Left kidney (tissue), 2 donors: ENCODE measurements around the gene RRP1B. TPM values are rescaled to one million over a fixed set of nuclear protein-coding genes. Genes with fewer than 3 reads are reported as not detected.
A peak's percentile ranks its signal among the peaks of the same experiment; 100 is the strongest.
"Not testable (repeated sequence)": the region's sequence is repeated elsewhere in the genome, so short reads cannot be mapped to it uniquely, and the experiment has no call there.

ENCODE experiments used
- DNase-seq: peaks from one replicate; pipeline ENCODE4 v3.0.0-alpha.2; 2013
- polyA plus RNA-seq: library from polyadenylated mRNA; unstranded; fragments of 120-200 nt; gene quantifications from one replicate; pipeline ENCODE4 v1.2.1, GENCODE V29; 2013; ENCODE audit not compliant: insufficient read length

Gene RRP1B
- polyA plus RNA-seq, 1 donor, result 33.7 TPM

DNA sequence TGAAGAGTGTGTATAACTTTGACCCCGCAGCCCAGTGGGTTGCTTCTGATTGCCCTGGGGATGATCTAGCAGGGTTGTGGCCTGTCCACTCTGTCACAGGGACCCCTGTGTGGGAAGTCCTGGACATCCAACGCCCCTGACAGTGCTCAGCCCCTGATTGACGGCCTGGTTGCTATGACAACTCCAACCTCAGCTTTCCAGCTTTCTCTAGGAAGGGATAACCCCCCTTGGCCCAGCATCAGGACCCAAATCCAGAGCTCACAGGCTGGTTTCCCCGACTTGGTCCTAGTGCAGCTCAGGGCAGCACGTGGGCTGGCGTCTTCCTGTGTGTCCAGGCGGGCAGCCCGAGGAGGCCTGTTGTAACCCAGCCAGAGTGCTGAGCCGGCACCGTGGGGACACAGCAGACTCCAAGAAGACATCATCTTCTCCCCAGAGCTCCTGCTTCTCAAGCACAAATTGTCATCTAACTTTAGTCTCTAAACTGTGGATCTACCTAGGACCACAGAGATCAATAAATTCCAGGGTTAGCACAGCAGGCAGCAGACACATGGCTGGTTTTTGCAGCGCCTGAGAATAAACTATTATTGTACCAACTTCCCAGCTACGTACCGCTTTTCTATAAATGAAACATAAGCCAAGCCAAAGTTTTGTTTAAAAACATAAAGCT lies 40.7 kb downstream of the RRP1B start:
- DNase-seq, result no peak

DNA sequence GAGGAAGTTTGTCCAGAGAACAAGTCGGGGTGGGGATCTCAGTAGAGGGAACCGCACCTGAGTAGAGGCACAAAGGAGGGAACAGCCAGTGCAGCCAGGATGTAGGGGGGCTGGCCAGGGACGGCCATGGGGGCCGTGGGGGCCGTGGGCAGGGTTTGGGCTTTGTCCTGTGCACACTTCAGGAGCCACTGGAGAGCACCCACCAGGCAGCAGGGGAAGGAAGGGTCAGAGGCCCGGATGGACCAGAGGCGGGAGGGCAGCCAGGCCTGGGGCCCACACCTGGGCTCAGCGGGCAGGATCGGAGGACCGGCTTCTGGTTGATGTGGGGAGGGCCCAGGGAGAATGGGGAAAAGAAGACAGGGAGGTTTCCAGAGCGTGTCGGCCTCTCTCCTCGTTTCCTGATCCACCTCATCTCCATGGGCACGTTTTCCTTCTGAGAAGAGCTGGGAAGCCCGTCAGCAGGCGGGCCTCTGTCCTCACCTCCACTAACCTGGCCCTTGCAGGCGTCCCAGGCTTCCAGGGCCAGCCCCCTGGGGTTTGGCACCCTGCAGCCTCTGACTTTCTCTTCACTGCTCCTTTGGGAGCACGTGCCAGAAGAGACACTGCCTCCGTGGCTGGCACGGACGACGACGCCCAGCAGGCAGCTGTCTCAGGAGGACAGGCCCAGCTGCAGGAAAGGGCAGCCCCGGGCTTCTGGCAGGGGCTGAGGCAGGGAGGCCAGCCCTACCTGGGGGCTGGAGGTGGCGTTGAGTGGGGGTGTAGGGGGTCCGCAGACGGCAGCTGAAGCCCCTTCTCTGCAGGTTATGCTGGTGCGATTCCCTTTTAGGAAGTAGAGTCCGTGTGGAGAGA lies 42.8 kb downstream of the RRP1B start:
- DNase-seq, result no peak

DNA sequence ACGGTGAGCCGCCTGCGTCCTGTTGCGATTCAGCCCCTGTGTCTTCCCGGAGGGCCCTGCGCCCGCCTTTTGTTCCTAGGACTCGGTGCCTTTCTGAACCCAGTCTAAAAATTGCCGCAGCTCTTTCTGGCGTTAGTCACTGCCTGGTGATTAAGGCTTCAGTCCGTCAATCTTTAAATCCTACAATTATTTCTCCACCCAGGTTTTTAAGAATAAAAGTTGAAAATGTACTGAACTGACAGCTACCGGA lies 43.4 kb downstream of the RRP1B start:
- DNase-seq, result no peak

DNA sequence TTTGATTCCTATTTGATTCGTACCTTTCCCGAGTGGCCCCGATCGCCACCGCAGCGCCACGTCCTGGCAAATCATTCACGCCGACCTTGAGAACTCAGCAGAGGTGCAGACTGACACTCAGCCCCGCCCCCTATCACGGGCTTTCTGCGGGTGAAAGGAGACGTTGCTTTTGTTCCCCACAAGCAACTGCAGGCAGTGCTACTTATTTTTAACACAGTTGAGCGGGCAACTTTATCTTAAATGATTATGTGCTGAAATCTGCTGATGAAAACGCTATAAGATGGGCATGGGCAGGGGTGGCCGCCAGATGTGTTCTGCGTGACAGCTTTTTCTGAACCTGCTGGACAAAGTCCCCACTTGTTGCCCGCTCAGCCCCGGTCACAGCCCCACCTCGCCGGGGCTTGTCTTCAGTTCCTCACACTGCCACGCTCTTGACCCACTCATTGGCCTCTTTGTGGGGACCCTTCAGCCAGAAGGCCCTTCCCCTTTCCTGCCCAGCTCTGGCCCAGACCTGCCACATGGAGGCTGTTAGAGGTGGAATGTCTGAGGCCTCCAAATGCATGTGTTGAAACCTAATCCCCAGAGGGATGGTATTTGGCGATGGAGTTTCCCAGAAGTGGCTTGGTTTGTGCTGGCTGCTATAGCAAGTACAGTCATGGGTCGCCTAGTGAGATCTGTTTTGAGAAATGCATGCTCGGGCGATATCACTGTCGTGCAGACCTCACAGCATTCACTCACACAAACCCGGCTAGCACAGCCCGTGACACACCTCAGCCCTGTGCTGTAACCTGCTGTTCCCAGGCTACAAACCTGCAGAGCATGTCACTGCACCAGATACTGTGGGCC lies 43.9 kb downstream of the RRP1B start:
- no peak for DNase-seq

DNA sequence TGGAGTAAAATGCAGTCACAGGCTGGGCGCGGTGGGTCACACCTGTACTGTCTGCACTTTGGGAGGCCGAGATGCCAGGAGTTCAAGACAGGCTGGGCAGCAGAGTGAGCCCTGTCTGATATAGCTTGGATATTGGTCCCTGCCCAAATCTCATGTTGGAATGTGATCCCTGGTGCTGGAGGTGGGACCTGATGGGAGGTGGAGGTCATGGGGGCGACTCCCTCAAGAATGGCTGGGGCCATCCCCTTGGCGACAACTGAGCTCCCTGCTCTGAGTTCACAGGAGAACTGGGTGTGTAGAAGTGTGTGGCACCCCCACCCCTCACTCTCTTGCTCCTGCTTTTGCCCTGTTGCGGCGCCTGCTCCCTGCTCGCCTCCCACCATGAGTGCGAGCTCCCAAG lies 48.1 kb downstream of the RRP1B start:
- DNase-seq, result no peak

DNA sequence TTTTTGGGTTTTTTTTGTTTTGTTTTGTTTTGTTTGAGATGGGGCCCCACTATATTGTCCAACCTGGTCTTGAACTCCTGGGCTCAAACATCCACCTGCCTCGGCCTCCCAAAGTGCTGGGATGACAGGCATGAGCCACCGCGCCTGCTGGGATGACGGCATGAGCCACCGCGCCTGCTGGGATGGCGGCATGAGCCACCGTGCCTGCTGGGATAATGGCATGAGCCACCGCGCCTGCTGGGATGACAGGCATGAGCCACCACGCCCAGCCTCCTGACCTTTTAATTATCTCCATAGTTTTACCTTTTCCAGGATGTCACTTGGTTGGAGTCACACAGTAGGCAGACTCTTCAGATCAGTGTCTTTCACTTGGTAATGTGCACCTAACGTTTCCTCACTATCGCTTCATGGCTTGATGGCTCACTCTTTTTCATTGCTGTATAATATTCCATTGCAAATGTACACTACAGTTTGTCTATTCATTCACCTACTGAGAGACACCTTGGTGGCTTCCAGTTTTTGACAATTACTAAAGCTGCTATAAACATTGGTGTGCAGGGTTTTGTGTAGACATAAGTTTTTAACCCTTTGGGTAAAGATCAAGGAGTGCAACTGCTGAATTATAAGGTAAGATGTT lies 49.5 kb downstream of the RRP1B start:
- no peak for DNase-seq

DNA sequence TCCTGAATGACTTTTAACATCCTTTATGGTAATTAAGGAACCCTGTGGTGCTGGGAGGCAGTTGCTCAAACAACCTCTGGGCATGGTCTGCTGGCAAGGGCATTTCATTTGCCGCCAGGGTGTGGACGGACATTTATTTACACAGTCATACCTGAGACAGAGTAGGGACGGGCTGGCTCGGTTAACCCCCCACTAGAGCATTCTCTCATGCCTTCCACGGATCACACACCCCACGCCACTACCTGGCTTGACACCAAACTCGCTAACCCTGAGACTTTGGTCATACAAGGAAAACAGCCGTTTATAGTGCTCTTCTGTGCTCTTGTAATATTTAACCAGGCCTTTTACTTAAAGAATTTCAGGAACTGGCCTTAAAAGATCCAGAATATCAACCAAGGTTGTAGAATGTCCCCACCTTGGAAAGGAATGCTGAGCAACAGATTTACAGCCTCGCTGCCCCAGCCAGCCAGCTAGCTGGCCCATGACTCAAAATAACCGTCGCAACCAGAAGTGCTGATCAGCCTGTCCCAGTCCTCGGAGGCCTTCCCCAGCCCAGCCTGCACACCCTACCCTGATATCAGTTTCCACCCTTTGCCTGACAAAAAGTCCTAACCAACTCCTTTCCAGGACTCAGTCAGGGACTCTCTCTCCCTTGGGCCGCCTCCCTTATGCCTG lies 53.0 kb downstream of the RRP1B start:
- peak; percentile 58 for DNase-seq

DNA sequence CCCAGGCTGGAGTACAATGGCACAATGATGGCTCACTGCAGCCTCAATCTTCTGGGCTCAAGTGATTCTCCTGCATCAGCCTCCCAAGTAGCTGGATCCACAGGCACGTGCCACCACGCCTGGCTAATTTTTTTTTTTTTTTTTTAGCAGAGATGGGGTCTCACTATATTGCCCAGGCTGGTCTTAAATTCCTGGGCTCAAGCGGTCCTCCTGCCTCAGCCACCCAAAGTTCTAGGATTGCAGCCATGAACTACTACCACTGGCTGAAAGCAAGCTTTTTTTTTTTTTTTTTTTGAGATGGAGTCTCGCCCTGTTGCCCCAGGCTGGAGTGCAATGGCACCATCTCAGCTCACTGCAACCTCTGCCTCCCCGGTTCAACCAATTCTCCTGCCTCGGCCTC lies 53.8 kb downstream of the RRP1B start:
- DNase-seq, result not testable (repeated sequence)

DNA sequence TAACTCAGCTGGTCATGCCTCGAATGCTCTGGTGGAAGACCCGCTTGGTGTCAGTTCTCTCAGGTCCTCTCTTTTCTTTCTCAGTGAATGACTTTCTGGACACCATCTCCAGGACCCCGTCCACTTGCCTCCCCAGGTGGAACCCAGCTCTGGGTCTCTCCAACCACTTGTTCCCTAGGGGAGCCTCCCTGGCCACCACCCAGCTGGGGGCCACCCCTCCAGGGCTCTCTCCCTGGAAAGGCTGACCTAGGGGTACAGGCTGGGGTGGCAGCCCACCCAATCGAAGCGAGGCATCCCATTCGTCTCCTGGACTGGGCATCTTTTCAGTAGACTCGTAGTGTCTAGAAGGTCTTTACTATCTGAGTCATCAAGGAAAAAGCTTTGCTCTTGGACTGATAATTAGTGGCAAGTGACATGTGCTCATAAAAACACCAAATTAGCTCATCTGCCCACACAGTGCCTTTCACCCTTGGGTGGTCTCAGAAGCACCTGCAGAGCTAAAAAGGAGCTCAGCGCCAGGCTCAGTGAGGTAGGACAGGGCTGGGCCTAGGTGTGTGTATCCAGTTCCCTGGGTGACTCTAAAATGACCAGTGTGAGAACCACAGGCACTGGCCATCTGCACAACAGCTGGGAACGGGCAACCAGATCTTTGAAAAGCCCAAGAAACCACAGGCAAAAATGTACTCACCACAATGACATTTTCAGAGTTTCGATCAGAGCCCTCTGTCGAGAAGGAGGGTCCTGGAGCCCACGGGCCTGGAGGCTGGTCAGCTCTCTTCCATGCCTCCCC lies 57.2 kb downstream of the RRP1B start:
- DNase-seq, result no peak

DNA sequence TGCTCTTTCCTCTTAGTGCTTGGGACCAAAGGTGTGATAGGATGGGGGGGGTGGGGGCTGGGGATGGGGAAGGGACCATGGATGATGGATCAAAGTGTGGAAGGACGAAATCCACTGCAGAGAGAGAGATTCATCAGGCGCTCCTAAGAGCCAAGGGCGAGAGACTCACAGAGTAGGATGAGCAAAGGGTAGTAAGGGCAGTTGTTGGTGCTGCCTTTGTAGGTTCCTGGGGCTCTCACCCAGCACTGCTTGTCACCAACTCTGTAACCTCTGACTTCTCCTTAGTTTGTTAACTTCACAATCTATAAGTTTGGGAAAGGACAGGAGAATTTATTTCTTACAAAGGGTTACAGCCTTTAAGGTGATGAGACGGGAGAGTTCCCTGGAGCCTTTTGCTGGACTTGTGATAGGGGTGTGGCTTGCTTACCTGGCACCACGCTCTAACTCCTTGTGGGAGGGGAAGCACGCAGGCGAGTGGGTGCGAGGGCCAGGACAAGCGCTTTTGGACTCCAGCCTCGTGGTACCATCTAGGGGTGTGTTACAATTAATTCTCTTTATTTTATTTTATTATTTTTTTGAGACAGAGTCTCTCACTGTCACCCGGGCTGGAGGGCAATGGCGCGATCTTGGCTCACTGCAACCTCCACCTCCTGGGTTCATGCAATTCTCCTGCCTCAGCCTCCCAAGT lies 58.0 kb downstream of the RRP1B start:
- no peak for DNase-seq

DNA sequence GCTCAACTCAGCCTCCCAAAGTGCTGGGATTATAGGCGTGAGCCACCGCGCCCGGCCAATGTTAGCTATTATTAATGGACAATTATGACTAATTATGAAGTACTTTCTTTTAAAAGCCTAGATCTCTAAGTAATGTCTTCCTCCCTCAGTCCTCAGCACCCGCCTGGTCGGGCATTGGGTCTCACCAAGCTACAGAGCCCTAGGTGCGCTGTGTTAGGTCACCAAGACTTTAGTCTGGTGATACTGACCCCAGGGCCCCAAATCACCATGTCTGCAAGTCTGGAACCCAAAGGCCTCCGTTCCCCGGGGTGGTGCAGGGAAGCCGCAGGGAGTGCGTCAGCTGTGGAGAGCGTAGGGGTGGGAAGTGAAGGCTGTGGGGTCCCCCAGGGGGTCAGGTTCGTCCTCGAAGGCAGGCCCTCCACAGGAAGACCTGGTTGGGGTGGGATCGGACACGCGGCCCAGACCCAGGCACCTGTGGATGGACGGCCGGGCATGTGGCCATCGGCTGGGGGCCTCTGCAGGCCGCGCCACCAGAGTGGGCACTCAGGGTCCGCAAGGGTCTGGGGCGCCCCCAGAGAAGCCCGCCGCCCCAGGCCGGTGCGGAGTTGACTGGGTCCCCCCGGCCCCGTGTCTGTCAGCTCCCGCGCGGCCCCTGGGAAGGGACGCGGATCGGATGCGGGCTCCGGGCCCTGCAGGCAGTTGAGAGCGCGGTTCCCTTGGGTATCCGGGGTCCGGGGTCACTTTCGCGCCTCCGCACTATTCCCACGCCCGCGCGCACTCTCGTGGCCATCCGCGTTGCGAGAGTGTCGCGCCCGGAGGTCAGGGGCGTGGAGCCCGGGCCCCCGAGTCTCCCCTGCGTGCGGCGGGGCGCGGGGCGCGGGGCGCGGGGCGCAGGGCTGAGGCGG lies 58.9 kb downstream of the RRP1B start:
- DNase-seq, result no peak

DNA sequence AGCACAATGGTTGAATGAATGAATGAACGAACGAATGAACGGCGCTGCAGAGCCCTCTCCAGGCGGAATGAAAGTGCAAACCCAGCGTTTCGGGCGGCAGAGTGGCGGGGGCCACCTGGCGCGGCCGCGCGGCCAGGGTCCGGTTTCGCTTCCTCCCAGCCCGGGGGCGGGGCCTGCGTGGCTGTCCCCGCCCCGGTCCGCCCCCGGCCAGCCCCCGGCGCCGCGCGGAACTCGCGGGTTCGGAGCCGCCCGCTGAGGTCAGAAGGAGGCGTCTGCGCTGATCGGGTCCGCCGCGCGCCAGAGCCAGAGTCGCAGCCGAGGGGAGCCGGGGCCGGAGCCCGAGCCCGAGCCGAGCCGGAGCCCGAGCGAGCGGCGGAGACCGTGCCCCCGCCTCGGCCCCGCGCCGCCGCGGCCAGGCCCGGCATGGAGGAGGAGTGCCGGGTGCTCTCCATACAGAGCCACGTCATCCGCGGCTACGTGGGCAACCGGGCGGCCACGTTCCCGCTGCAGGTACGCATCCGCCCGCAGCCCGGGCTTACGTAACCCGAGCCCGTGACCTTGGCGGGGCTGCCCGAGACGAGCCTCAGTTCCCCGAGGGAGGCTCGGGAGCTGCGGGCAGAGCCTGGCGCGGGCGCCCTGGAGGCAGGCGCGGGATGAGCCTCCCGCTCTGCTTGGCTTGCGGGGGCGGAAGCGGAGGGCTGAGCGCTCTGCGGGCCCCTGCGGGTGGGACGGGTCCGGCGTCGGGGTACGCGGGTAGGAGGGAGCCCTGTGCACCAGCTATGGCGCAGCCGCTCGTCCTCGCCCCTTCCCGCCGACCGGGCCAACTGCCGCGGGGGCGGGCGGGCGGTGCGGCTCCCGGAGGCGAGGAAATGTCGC lies 59.8 kb downstream of the RRP1B start, which contains the start of gene PDXK:
Gene PDXK, plus strand, starts transcription at position 258 of the 876 bp plus-strand sequence. Its CDS starts 166 bp downstream, at position 424.
- peak; percentile 85 for DNase-seq

DNA sequence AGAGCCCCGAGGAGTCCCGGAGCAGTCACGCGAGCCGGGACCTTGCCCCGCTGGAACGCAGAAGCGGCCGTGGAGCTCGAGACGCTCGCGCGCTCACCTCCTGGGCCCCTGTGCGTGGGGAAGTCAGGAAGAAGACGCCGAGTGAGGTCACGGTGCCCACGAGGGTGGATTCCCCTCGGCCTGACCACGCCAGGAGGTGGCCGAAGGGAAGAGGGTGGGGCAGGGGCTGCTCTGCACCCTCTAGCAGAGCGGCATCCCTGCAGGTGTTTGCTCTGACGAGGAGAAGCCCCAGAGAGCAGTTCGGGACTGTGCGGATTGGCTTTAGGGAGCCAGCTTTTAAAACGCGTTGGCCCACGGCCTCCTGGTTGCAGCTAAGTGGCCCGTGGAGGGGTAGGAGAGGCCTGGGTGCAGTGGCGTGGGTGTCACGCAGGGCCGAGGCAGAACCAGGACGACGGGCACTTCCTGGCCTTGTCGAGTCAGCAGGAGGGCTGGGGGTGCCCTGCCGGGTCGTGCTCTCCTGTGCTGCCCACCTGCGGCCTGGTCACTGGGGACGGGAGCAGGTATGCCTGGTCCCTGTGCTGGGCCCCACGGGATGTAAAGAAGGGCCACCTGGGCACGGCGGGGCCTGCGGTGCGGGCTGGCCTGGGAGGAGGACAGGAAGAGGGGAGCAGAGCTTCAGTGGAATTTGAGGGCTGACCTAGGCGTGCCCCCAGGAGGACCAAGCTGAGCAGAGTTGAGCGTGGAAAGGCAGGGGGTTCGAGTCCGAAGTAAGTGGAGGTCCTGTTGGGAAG lies 60.6 kb downstream of the RRP1B start:
- no peak for DNase-seq

DNA sequence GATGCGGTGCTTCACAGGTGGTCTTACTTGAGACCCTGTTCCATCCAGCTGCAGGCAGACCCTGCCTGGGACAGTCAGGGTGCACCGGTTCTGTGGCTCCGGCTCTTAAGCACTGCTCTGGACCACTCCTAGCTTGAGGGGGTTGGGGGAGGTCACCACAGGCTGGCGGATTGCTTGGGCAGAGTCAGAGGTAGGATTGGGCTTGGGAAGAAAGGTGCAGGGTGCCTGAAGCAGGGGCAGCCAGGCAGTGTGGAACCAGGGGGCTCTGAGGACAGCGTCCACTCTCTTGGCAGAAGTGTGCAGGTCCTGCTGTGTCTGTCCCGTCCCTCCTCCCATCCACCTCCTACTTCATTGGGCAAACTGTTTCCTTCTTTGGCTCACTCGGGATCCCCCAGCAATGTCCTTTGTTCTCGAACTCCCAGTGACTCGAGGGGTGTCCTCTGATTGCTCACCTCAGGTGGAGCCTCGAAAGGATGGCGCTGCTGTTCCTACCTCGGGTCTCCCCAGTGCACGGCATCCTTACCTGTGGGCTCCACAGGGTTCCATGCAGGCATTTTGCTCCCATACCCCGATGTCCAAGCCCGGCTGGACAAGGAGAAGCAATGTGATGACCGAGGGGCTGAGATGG lies 61.3 kb downstream of the RRP1B start:
- DNase-seq, result no peak

DNA sequence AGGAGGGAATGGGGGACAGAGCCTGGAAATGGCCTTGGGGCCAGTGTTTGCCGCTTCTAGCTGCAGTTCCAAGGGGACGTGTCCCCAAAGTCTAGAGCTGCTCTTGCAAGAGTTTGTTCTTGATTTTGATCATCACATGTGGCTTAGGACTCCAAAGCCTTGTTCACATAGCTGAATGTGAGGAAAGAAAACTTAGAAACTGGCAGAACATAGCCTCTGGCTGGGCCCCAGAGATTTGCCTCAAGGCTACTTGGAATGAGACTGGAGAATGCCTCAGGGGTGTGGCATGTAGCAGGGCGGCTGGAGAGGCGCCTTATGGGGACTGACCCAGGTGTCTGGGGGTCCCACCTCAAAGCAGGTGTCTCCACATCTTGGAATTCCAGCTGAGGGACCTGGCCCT lies 61.8 kb downstream of the RRP1B start:
- no peak for DNase-seq

DNA sequence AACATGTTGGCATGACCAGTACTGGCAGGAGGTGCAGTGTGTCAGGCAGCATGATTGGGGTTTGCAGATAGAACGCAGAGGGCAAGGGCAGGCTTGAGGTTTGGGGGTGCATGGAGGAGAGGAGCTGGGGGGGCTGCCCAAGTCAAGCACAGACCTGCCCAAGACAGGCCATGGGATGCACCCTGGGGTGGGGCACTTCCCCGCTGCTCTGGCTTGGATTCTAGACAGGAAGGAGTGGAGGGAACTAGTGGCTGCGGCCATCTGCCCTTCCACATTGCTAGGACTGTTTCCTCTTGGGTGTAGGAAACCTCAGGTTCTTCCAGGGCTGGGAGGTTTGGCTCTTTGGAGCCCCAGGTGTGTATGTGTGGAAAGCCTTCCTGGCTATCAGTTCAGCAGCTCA lies 62.6 kb downstream of the RRP1B start:
- DNase-seq, result no peak

DNA sequence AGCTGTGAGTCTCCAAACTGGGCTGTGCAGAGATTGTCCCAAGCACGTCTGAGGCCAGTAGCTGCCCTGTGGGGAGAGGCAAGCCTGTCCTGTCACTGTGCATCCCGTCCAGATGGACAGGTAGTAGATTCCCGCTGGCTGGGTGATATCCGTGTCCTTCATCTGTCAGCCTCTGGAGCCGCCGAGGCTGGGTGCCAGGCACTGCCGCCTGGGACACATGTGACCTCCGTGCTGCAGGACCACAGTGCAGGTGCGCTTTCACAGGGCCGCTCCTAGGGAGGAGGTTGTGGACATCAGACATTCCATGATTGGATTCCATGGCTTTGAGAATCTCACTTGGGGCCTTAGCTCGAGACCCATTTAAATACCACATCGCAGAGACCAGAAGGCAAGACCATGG lies 64.3 kb downstream of the RRP1B start:
- DNase-seq, result no peak
